NCI-H1694 (cell line): Measurements from ENCODE around the gene DUOXA1.
"Not testable (repeated sequence)": the region's sequence is repeated elsewhere in the genome, so short reads cannot be mapped to it uniquely, and the experiment has no call there.

Experiments used
- DNase-seq: peaks from one replicate; lab custom pipeline; 2025; lab: John Stamatoyannopoulos, UW

DUOXA1 gene

GRCh38 chr15:45112591-45113379 is 16.9 kb downstream of the DUOXA1 start:
- DNase-seq, result no peak

DNA sequence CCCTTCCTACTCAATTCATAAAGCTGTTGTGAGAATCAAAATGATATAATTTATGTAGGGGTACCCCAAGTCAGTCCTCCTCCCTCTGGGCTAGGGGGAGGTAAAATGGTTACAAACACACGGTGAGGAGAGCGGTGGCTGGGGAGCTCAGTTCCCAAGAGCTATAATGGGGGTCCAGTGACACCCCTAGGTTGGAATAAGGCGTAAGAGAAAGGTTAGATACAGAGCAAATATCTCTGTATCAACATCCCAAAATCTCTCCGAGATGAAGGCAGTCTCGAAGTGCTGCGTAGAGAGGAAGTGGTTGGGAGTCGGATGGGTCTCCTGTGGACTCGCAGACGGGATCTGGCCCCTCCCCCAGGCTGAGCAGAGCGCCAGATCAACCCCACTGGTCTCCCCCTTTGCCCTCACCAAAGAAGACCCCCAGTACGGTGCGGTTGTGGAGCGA is 17.5 kb downstream of the DUOXA1 start:
- DNase-seq, result no peak

DNA sequence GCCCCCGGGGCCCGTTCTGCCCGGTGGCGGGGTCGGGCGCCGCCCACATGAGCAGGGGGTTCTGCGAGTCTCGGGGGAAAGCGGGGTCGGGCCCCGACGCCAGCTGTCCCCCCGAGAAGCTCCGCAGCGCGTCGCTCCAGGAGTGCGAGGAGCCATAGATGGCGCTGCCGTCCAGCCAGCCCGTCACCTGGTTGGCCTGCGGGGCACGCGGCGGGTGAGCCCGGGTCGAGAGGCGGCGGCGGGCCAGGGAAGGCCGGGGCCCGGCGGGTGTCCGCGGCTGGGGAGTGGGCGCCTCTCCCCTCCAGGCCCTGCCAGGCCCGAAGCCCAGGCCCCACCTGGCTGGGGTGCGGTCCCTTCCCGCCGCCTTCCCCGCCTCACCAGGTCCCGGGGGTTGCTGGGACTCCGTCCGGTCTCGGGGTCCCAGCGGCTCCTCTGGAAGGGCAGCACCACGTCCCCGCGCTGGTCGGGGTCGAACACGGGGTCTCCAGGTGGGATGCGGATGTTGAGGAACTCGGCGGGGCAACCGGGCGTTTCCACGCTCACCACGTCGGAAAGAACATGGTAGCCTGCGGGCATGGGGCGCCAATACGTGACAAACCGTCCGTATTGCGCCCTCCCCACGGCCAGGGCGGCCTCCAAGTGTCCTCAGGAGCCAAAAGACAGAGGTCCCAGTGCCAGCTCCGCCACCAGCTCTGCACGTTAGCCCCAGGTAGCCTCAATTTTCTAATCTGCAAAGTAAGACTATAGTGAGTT is 18.1 kb downstream of the DUOXA1 start:
- DNase-seq, result no peak

DNA sequence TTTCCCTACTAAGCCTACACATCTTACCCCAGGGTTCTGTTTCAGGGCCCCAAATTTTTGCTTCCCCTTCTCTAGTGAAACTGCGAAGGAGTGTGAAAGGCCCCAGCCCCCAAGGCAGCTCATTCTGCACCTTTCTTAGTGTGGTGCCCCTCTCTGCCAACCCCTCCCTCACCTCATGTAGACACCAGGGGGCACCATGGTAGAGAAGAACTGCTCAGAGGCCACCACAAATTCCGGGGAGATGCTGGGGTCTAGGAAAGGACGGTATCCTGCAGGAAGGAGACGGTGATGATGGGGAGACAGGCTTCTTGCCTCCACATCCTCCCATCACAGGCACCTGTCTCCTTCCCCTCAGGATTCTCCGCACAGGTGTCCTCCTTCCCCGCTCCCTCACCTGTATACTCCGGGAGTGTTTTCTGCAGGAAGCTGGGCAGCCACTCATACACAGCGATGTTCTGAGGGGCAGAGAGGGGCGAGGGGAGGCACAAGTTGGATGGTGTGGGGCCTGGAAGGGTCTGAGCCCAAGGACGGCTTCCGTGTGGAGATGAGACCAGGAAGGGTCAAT is 19.3 kb downstream of the DUOXA1 start:
- no peak for DNase-seq

- no peak for DNase-seq
These were observed 21.6 kb downstream of the DUOXA1 start for GRCh38 chr15:45107941-45108630.

DNA sequence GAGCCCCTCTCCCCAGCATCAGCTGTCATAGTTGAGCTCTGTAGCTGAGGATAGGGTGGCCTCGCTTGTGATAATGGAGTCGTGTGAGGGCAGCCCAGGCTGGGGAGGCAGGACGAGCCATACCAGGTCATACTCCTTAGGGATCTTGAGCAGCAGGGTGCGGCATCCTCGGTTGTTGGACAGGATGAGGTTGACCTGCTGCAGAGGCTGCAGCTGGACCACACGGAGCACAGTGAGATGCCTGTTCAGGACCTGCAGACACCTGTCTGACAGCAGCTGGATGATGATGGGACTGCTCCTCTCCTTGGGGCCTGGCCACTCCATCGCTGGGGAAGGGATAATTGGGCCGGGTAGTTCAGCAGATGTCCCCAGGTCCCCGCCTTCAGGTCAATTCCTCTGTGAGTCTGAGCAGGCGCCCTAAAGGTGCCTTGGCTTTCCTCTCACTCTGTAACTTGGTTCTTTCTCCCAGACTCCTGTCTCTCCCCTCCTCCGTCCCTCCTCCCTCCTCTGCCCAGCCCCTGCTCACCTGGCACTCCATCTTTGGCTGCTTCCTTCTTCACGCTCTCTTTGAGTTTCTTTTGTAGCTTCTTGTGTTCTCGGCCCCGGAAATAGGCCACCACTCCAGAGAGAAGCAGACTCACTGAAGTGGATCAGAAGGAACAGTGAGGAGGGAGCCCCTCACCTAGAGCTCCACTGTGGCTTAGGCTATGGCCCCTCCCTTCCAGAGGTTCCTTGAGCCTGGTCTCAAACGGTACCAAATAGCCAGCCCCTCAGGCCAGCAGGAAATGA is 23.5 kb downstream of the DUOXA1 start:
- no peak for DNase-seq

DNA sequence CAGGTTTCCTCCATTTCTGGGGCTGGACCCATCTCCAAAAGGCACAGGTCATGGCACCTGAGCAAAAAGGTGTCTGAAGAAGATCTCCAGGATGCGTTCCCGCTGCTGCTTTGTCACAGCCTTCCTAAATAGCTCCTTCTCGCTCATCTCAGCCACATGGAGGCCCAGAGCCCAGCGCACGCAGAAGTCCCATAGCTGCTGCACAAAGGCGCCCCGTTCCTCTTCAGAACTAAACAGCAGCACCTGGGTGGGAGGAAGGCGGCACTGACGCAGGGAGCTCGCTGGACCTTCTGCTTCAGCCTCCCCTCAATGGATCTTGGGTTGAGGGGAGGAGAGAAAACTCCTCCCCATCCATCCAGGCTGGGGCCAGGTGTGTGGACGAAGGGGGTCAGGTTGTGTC is 24.1 kb downstream of the DUOXA1 start:
- no peak for DNase-seq

- not testable (repeated sequence) for DNase-seq
These were observed 25.5 kb downstream of the DUOXA1 start for GRCh38 chr15:45104170-45104569.

DNA sequence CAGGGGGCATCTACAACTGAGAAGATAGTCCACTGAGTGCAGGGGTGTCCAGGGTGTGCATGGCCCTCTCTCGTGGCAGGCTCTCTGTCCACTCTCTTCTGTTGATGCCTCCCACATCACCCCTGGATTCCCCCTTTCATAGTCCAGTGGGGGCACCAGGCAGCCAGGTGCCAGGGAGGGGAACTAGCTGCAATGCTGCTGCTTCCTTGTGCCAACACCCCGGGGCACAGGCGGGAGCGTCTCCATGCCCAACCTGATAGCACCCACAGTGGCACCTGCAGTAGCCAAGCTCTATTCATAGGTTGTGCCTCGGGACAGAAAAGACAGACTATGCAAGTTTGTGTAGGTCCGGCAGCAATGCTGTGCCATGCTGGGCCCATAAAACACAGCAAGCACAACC is 27.5 kb downstream of the DUOXA1 start:
- no peak for DNase-seq

DNA sequence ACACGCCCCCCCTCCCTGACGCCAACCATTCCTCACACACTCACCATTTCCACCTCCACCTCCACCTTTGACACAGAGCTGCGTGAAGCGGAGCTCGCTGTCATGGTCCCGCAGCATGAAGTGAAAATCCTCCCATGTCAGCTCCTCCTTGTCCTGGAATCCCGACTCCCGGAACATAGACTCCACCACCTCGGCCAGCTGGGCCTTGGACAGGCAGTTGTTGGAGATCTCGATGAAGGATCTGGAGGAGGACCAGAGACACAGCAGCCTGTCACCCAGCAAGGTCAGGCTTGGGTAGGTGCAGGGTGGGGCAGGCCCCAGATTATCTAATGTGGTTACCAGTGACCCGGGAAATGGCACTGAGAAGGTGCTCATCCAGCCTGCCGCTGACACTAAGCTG is 27.9 kb downstream of the DUOXA1 start:
- no peak for DNase-seq

DNA sequence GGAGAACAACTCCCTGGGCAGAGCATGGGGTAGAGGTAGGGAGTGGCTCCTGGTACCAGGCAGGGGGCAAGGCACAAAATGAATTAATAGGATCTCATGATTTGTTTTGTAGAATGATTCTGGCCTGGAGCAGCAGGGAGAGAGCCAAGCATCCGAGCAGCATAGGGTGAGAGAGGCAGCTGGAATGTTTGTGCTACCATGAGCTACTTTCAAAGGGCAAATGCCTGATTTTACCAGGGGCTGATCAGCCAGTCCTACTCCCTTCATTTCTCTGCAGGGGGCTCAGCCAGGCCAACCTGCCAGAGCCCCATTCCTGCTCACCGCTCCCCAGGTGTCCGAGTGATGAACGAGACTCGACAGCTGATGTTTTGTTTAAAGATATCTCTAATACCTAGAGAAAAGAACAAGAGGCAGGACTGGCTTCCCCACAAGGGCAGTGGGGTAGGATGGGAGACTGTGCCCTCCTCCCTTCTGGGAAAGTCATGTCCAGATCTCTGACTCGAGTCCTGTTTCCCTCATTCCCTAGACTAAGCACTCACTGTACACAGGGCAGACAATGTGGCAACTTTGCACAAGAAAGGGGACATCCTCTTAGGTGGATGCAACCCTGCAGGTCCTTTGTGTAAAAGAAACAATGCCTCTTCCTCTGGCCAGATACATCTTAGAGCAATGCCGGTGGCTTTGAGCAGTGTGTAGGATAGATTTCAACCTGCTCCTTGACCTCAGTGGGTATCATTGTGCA is 28.6 kb downstream of the DUOXA1 start:
- DNase-seq, result no peak

- DNase-seq, result no peak
These were observed 30.0 kb downstream of the DUOXA1 start for GRCh38 chr15:45099549-45100165.

GRCh38 chr15:45097466-45097865 is 32.2 kb downstream of the DUOXA1 start:
- DNase-seq, result no peak

- no peak for DNase-seq
These were observed 34.0 kb downstream of the DUOXA1 start for GRCh38 chr15:45095661-45096060.

DNA sequence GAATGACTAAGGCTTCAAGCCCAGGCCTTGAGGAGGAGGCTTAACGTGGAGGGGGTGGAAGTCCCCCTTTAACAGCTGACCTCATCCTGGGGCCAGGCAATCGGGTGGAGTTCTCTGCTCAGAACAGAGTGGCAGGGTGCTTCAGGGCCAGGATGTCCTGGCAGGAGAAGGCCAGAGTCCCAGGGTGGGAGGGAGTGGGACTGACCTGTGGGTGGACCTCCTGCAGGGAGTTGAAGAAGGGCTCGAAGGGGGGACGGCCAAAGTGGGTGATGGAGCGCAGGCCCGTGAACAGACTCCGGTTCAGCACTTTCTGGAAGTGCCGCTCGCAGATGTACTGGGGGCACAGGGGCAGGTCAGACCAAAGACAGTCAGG is 35.3 kb downstream of the DUOXA1 start:
- no peak for DNase-seq

GRCh38 chr15:45093622-45094357 is 35.9 kb downstream of the DUOXA1 start:
- no peak for DNase-seq

- no peak for DNase-seq
These were observed 36.7 kb downstream of the DUOXA1 start for GRCh38 chr15:45093013-45093412.

GRCh38 chr15:45091576-45091975 is 38.1 kb downstream of the DUOXA1 start:
- DNase-seq, result no peak

- no peak for DNase-seq
These were observed 38.5 kb downstream of the DUOXA1 start for GRCh38 chr15:45091161-45091560.
